CD14-positive monocyte (primary cell): Measurements from ENCODE around the gene RPL9. TPM values are rescaled to one million over a fixed set of nuclear protein-coding genes. Genes with fewer than 3 reads are reported as not detected.

Experiments used
- DNase-seq, 3 donors: peaks; one replicate each; pipeline ENCODE4 v3.0.0-alpha.2; 2011 to 2022
- H2AFZ ChIP-seq: 2 replicates; pipeline ENCODE4 v1.6.0; 2012; ENCODE audit warnings: mild to moderate bottlenecking, low read depth, low read length, inconsistent platforms; ENCODE audit not compliant: insufficient read depth, poor library complexity, severe bottlenecking
- H3K27ac ChIP-seq, 2 donors: 1 replicate in 1 of 2; 2 replicates in 1 of 2; pipeline ENCODE4 v1.5.1; 2012 to 2013; ENCODE audit warnings: low read length in 2 of 2, control low read depth in 1 of 2, inconsistent platforms in 1 of 2, low read depth in 1 of 2, mild to moderate bottlenecking in 1 of 2
- H3K27me3 ChIP-seq, 2 donors: one replicate each; pipeline versions ENCODE4 v1.6.0 to v1.6.1; 2011 to 2013; ENCODE audit warnings: low read length in 2 of 2; ENCODE audit not compliant: control insufficient read depth in 2 of 2, insufficient read depth in 2 of 2
- H3K36me3 ChIP-seq, 2 donors: replicated peaks in 1 of 2; 1 replicate in 1 of 2; 2 replicates in 1 of 2; pipeline versions ENCODE4 v1.5.1 to v1.6.1; 2012 to 2013; ENCODE audit warnings: low read length in 2 of 2, control low read depth in 1 of 2, inconsistent platforms in 1 of 2, mild to moderate bottlenecking in 1 of 2; ENCODE audit not compliant: insufficient read depth in 2 of 2, control insufficient read depth in 1 of 2
- H3K4me1 ChIP-seq, 2 donors: 1 replicate in 1 of 2; 2 replicates in 1 of 2; pipeline versions ENCODE4 v1.5.1 to v1.6.1; 2012 to 2013; ENCODE audit warnings: low read length in 2 of 2, control low read depth in 1 of 2, inconsistent platforms in 1 of 2, mild to moderate bottlenecking in 1 of 2, moderate library complexity in 1 of 2; ENCODE audit not compliant: insufficient read depth in 2 of 2, control insufficient read depth in 1 of 2
- H3K4me2 ChIP-seq: replicated peaks from 2 replicates; pipeline ENCODE3; 2012; ENCODE audit warnings: low read length, moderate library complexity, mild to moderate bottlenecking; ENCODE audit not compliant: poor library complexity, severe bottlenecking; ENCODE audit errors: extremely low read depth
- H3K4me3 ChIP-seq, 3 experiments: fragments of 200-600 bp in 1 of 3; sonication (generic) in 1 of 3; replicated peaks in 1 of 3; 1 replicate in 2 of 3; 2 replicates in 1 of 3; pipeline ENCODE4 v1.5.1; 2011 to 2013; ENCODE audit warnings: low read length in 3 of 3, mild to moderate bottlenecking in 3 of 3, control low read depth in 2 of 3, low read depth in 2 of 3, inconsistent platforms in 1 of 3, moderate library complexity in 1 of 3
- H3K79me2 ChIP-seq: 2 replicates; pipeline ENCODE4 v1.6.0; 2012; ENCODE audit warnings: mild to moderate bottlenecking, control low read depth, inconsistent platforms, low read length, moderate library complexity; ENCODE audit not compliant: insufficient read depth
- H3K9ac ChIP-seq: 2 replicates; pipeline ENCODE4 v1.6.0; 2017; ENCODE audit warnings: low read length, mild to moderate bottlenecking; ENCODE audit not compliant: insufficient read depth, poor library complexity, severe bottlenecking
- H3K9me3 ChIP-seq, 2 donors: replicated peaks in 1 of 2; 1 replicate in 1 of 2; 2 replicates in 1 of 2; pipeline versions ENCODE4 v1.5.1 to v1.6.1; 2012 to 2013; ENCODE audit warnings: low read length in 2 of 2, control low read depth in 1 of 2; ENCODE audit not compliant: control insufficient read depth in 1 of 2, insufficient read depth in 1 of 2
- H4K20me1 ChIP-seq: 2 replicates; pipeline ENCODE4 v1.6.0; 2012; ENCODE audit warnings: mild to moderate bottlenecking, low read length, control low read depth, moderate library complexity; ENCODE audit not compliant: insufficient read depth
- H3K27ac Mint-ChIP-seq, 7 donors: one replicate each; pipeline ENCODE4 v1.8.0; 2020; ENCODE audit warnings: mild to moderate bottlenecking in 7 of 7, mixed read lengths in 7 of 7, moderate library complexity in 6 of 7, inconsistent platforms in 2 of 7
- H3K27me3 Mint-ChIP-seq, 3 donors: one replicate each; pipeline ENCODE4 v1.8.0; 2021 to 2022; ENCODE audit warnings: low read depth in 3 of 3, mild to moderate bottlenecking in 3 of 3, mixed read lengths in 3 of 3, moderate library complexity in 3 of 3, inconsistent platforms in 1 of 3
- H3K36me3 Mint-ChIP-seq, 2 donors: one replicate each; pipeline ENCODE4 v1.8.0; 2020; ENCODE audit warnings: mixed read lengths in 2 of 2, inconsistent platforms in 1 of 2, mild to moderate bottlenecking in 1 of 2
- H3K4me1 Mint-ChIP-seq: one replicate; pipeline ENCODE4 v1.8.0; 2020; ENCODE audit warnings: mild to moderate bottlenecking, mixed read lengths
- H3K4me3 Mint-ChIP-seq, 2 donors: one replicate each; pipeline ENCODE4 v1.8.0; 2020; ENCODE audit warnings: mild to moderate bottlenecking in 2 of 2, mixed read lengths in 2 of 2, moderate library complexity in 1 of 2
- H3K9me3 Mint-ChIP-seq, 7 donors: one replicate each; pipeline ENCODE4 v1.8.0; 2020 to 2022; ENCODE audit warnings: mixed read lengths in 7 of 7, mild to moderate bottlenecking in 6 of 7, moderate library complexity in 6 of 7, inconsistent platforms in 2 of 7
- CTCF ChIP-seq: fragments of 200-600 bp; IDR thresholded peaks from one replicate; pipeline ENCODE4 v1.8.0; 2022; ENCODE audit warnings: antibody characterized with exemption, mild to moderate bottlenecking
- WGBS: methylation state at CpG from one replicate; pipeline ENCODE4 v1.1.5; 2013; ENCODE audit warnings: missing lambda C conversion rate; ENCODE audit not compliant: insufficient coverage; 5-methylcytosine and 5-hydroxymethylcytosine counted together
- intact Hi-C, 2 donors: fragments of 100-400 bp; cut with micrococcal nuclease; formaldehyde crosslinking; loops; one replicate each; pipeline versions ENCODE4 v1.15.0 to v1.15.1; 2023
- polyA plus RNA-seq, 3 donors: library from polyadenylated mRNA; depleted of rRNA in 1 of 3; unstranded in 2 of 3; stranded (reverse) in 1 of 3; fragments of 300-500 nt in 2 of 3; fragments of >200 nt in 1 of 3; fragmentation: Illumina TruSeq in 2 of 3; gene quantifications; 1 replicate in 2 of 3; 2 replicates in 1 of 3; pipeline ENCODE4 v1.2.3, GENCODE V29; 2012 to 2021

Gene RPL9
- polyA plus RNA-seq, 3 donors = 821 to 1,937 (median 828) TPM

DNA sequence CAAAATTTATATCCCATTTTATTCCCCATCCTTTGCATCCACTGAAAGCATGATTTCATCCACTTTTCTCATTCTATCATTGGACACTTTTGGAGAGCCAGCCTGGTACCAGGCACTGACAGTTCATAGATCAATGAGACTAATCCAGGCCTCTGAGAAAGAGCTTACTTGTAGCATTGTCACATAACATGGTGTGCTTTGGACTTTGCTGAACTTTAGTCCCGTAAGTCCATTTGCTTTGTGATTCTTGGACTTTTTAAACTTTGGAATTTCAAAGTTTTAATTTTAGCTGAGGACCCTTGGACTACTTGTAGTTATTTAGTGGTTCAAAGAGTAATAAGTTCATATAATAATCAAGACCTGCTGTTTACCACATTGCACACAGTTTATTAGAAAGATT is 11.7 kb upstream of the RPL9 start:
- Mint-ChIP-seq H3K4me3 (no peak overlapping the region), H3K9me3 (no peaks in the 10 kb centered on the region), H3K27ac (peak overlapping the region in 1 of 7 donors; percentile 90), H3K4me1 (peaks cover 11% of the 10 kb centered on the region), H3K36me3 (peaks cover 20 to 43% of the 10 kb centered on the region in 2 donors), H3K27me3 (no peaks in the 10 kb centered on the region)
- H2AFZ ChIP-seq = no peak overlapping the region
- H3K4me2 ChIP-seq = no peak overlapping the region
- no peak for TF ChIP-seq CTCF
- no peaks in the 10 kb centered on the region for H3K27me3 ChIP-seq
- whole genome bisulfite sequencing = no CpG with 5 or more reads among the region's 1 CpG
- no peaks in the 10 kb centered on the region for H3K79me2 ChIP-seq
- intact Hi-C loops = no loop called here
- H3K36me3 ChIP-seq = peaks cover 17 to 41% of the 10 kb centered on the region in 2 donors
- no peak overlapping the region for H3K9ac ChIP-seq
- no peaks in the 10 kb centered on the region for H3K9me3 ChIP-seq
- H4K20me1 ChIP-seq = no peaks in the 10 kb centered on the region
- peaks cover 7 to 10% of the 10 kb centered on the region in 2 donors for H3K4me1 ChIP-seq
- DNase-seq = no peak
- peak overlapping the region in 1 of 2 donors; percentile 60 for H3K27ac ChIP-seq
- no peak overlapping the region for H3K4me3 ChIP-seq

GRCh38 chr4:39469429-39470077 is 10.8 kb upstream of the RPL9 start:
- H4K20me1 ChIP-seq = no peaks in the 10 kb centered on the region
- Mint-ChIP-seq H3K4me1 (peaks cover 11% of the 10 kb centered on the region), H3K36me3 (peaks cover 23 to 50% of the 10 kb centered on the region in 2 donors), H3K27ac (peak overlapping the region; percentile 81 to 92 (median 89)), H3K4me3 (peak overlapping the region; percentile 24 to 76), H3K9me3 (no peaks in the 10 kb centered on the region), H3K27me3 (no peaks in the 10 kb centered on the region)
- H3K9ac ChIP-seq = peak overlapping the region; percentile 37
- peak; percentile 67 to 81 (median 81) for DNase-seq
- peak; percentile 83 for TF ChIP-seq CTCF
- peak overlapping the region; percentile 7 to 46 (median 27) for H3K4me3 ChIP-seq
- H3K27ac ChIP-seq = peak overlapping the region in 1 of 2 donors; percentile 60
- no peaks in the 10 kb centered on the region for H3K9me3 ChIP-seq
- no CpG with 5 or more reads among the region's 4 CpGs for WGBS
- peak overlapping the region; percentile 57 for H2AFZ ChIP-seq
- no peaks in the 10 kb centered on the region for H3K27me3 ChIP-seq
- intact Hi-C loops = loop anchor here in 1 of 2 donors (10.0 kb wide), 1 partner anchor 55 kb away; the partner anchor contains the start of gene UGDH
- H3K36me3 ChIP-seq = peaks cover 22 to 49% of the 10 kb centered on the region in 2 donors
- peaks cover 7 to 10% of the 10 kb centered on the region in 2 donors for H3K4me1 ChIP-seq
- H3K4me2 ChIP-seq = peak overlapping the region; percentile 48
- H3K79me2 ChIP-seq = no peaks in the 10 kb centered on the region
